Transverse colon (tissue), 4 donors: ENCODE results near the gene LRRFIP2. TPM values are rescaled to one million over a fixed set of nuclear protein-coding genes. Genes with fewer than 3 reads are reported as not detected.

ENCODE experiments used
- DNase-seq: peaks from one replicate; pipeline ENCODE4 v3.0.0-alpha.2; 2019
- H3K27ac ChIP-seq, 4 donors: fragments of 200-600 bp; sonication (generic); 2 replicates each; pipeline ENCODE4 v1.5.1; 2016 to 2018; ENCODE audit warnings: inconsistent platforms in 4 of 4
- H3K27me3 ChIP-seq: fragments of 200-600 bp; sonication (generic); 2 replicates; pipeline ENCODE4 v1.5.1; 2017; ENCODE audit warnings: inconsistent platforms
- H3K36me3 ChIP-seq, 4 donors: fragments of 200-600 bp; sonication (generic); 2 replicates each; pipeline ENCODE4 v1.5.1; 2017 to 2019; ENCODE audit warnings: inconsistent platforms in 4 of 4
- H3K4me1 ChIP-seq, 4 donors: fragments of 200-600 bp; sonication (generic); 2 replicates each; pipeline ENCODE4 v1.5.1; 2017 to 2020; ENCODE audit warnings: inconsistent platforms in 4 of 4
- H3K4me3 ChIP-seq, 4 donors: fragments of 200-600 bp; sonication (generic); 1 replicate in 1 of 4; 2 replicates in 3 of 4; pipeline versions ENCODE4 v1.5.1 to v1.6.1; 2017 to 2019; ENCODE audit warnings: inconsistent platforms in 4 of 4
- H3K9me3 ChIP-seq, 2 donors: fragments of 200-600 bp; sonication (generic); 2 replicates each; pipeline ENCODE4 v1.5.1; 2017 to 2019; ENCODE audit warnings: inconsistent platforms in 2 of 2
- EP300 ChIP-seq: sonication (generic); formaldehyde crosslinking; IDR thresholded peaks from one replicate; pipeline ENCODE4 v1.6.1; 2017; ENCODE audit warnings: antibody characterized with exemption, low read depth
- POLR2A ChIP-seq: fragments of 450-650 bp; IDR thresholded peaks from one replicate; pipeline ENCODE4 v1.6.1; 2016; ENCODE audit warnings: antibody characterized with exemption, mild to moderate bottlenecking, moderate library complexity
- POLR2AphosphoS5 ChIP-seq, 3 donors: sonication (generic); formaldehyde crosslinking; IDR thresholded peaks; one replicate each; pipeline ENCODE4 v1.6.1; 2016; ENCODE audit warnings: antibody characterized with exemption in 3 of 3
- WGBS, 2 donors: methylation state at CpG; one replicate each; pipeline ENCODE4 v1.1.5; 2018; ENCODE audit warnings: low coverage in 1 of 2; 5-methylcytosine and 5-hydroxymethylcytosine counted together
- in situ Hi-C, 4 donors: fragments of 200-750 bp; cut with MboI; loops; one replicate each; pipeline versions ENCODE4 v1.15.0 to v1.15.1; 2017; ENCODE audit warnings: low sequenced_read_pairs in 3 of 4, low pct_ligation_motif_present in 1 of 4, low pct_unique_long_range_greater_than_20kb in 1 of 4
- intact Hi-C: fragments of 100-400 bp; cut with DNase I; formaldehyde crosslinking; loops from one replicate; pipeline ENCODE4 v1.15.1; 2023; ENCODE audit warnings: low total_unique reads
- total RNA-seq, 4 donors: library from RNA; depleted of rRNA; stranded (reverse); fragments of >200 nt; gene quantifications; one replicate each; pipeline ENCODE4 v1.1.0, GENCODE V29; 2016
- TF ChIP-seq, protein P1 (sequence below), 5 experiments: fragments of 200-600 bp in 3 of 5; fragments of 450-650 bp in 2 of 5; sonication (generic) in 3 of 5; IDR thresholded peaks; 1 replicate in 2 of 5; 2 replicates in 3 of 5; pipeline ENCODE4 v1.5.1; 2016 to 2017; ENCODE audit warnings: antibody characterized with exemption in 5 of 5, inconsistent platforms in 3 of 5, mild to moderate bottlenecking in 2 of 5, moderate library complexity in 1 of 5

Gene LRRFIP2
- total RNA-seq, 4 donors from 2014 or later: 136 to 198 (median 167) TPM

DNA sequence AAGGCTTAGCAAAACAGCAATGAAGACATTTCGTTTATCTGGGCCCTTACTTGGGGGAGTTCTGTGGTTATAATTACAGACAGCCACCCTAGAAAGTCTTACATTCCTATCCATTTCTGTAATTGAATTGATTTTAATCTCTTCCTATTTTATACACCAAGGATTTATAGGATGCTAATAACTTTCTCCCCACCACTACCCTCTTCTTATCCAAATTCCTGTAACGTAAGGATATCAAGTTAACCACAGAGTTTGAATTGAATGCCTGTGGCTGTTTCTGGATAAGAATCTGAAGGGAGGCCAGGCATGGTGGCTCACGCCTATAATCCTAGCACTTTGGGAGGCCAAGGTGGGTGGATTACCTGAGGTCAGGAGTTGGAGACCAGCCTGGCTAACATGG, 102.5 kb downstream of the LRRFIP2 start:
- DNase-seq: no peak
- no peaks in the 10 kb centered on the region for H3K9me3 ChIP-seq
- H3K36me3 ChIP-seq: peaks cover 0 to 48% (median 0%) of the 10 kb centered on the region in 4 donors
- intact Hi-C loops (no loop called here), in situ Hi-C loops (no loop called here)
- no peak overlapping the region for H3K4me3 ChIP-seq
- H3K27me3 ChIP-seq: no peaks in the 10 kb centered on the region
- TF ChIP-seq POLR2A (no peak), POLR2AphosphoS5 (IDR thresholded peaks at IDR 0.05) (no peak), EP300 (no peak)
- TF ChIP-seq, protein P1, sequence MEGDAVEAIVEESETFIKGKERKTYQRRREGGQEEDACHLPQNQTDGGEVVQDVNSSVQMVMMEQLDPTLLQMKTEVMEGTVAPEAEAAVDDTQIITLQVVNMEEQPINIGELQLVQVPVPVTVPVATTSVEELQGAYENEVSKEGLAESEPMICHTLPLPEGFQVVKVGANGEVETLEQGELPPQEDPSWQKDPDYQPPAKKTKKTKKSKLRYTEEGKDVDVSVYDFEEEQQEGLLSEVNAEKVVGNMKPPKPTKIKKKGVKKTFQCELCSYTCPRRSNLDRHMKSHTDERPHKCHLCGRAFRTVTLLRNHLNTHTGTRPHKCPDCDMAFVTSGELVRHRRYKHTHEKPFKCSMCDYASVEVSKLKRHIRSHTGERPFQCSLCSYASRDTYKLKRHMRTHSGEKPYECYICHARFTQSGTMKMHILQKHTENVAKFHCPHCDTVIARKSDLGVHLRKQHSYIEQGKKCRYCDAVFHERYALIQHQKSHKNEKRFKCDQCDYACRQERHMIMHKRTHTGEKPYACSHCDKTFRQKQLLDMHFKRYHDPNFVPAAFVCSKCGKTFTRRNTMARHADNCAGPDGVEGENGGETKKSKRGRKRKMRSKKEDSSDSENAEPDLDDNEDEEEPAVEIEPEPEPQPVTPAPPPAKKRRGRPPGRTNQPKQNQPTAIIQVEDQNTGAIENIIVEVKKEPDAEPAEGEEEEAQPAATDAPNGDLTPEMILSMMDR (IDR thresholded peaks at IDR 0.05): no peak
- 57 to 98% methylated on average over 1 to 3 of the region's 3 CpGs for WGBS, 2 donors
- peaks cover 0 to 14% (median 3%) of the 10 kb centered on the region in 4 donors for H3K4me1 ChIP-seq
- no peak overlapping the region for H3K27ac ChIP-seq

DNA sequence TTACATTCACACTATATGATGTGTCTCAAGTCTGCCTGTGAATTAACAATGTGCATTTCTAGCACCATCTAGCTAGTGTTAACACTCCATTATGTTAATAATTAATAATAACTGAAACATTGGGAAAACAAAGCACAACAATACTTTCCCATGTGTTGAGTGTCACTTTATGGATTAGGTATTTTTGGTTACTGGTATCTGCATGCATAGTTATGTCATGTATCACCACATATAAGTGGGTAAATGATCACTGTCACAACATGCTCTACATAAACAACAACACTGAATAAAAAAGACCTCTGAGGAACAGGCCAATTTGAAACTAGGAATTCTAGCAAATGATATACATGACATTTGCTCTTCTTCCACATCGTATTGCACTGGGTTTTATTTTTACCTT, 106.4 kb downstream of the LRRFIP2 start:
- DNase-seq: no peak
- TF ChIP-seq POLR2AphosphoS5 (IDR thresholded peaks at IDR 0.05) (no peak), EP300 (no peak), POLR2A (no peak)
- TF ChIP-seq, protein P1 (IDR thresholded peaks at IDR 0.05): no peak
- Histone ChIP-seq H3K4me1 (peaks cover 0 to 5% (median 3%) of the 10 kb centered on the region in 4 donors), H3K27me3 (no peaks in the 10 kb centered on the region), H3K36me3 (peaks cover 0 to 43% (median 6%) of the 10 kb centered on the region in 4 donors), H3K4me3 (no peak overlapping the region), H3K27ac (no peak overlapping the region), H3K9me3 (no peaks in the 10 kb centered on the region)
- in situ Hi-C loops: no loop called here
- intact Hi-C loops: no loop called here
- WGBS, 2 donors: 95 to 100% methylated on average over 1 of the region's 1 CpG

DNA sequence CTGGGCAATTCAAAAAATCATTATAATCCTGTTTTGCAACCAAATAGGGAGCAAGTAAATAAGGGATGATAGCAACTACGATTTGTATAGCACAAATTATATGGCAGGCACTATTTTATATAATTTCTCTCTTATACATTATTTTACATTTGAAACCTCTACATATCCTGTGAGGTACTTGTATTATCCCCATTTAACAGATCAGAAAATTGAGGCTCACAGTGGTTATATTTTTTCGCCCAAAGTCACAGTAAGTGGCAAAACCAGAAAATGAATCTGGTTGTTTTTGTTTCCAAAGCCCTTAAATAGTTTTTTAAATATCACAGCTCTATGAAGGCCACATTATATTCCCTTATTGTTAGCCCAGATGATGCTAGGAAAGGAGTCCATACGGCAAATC, 106.8 kb downstream of the LRRFIP2 start:
- in situ Hi-C loops: no loop called here

DNA sequence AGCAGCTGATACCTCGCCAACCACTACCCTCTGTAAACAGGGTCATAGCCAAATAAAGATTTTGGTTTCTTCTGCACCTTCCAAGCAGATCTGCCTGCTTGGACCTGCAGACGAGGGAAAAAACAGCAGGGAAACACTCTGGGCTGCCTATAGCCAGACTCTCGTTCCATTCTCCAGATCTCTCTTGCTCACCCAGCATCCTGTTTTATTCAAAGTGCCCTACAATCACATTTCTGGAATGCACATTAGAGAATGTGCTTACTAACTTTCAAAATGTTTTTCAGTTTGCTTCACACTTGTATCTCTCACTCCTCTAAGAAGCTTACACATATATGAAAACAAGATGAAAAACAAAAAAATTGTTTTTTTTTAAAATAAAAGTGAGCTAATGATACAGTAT, 109.6 kb downstream of the LRRFIP2 start:
- H3K36me3 ChIP-seq: peaks cover 0 to 46% (median 13%) of the 10 kb centered on the region in 4 donors
- WGBS, 2 donors: 94 to 95% methylated on average over 2 to 3 of the region's 3 CpGs
- no peak overlapping the region for H3K4me3 ChIP-seq
- H3K4me1 ChIP-seq: no peaks in the 10 kb centered on the region
- TF ChIP-seq POLR2AphosphoS5 (IDR thresholded peaks at IDR 0.05): no peak
- no peak for TF ChIP-seq EP300
- TF ChIP-seq, protein P1 (IDR thresholded peaks at IDR 0.05): no peak
- no peak for TF ChIP-seq POLR2A
- intact Hi-C loops (no loop called here), in situ Hi-C loops (no loop called here)
- no peaks in the 10 kb centered on the region for H3K27me3 ChIP-seq
- no peak for DNase-seq
- no peaks in the 10 kb centered on the region for H3K9me3 ChIP-seq
- no peak overlapping the region for H3K27ac ChIP-seq

More for the DNA sequence above, 106.8 kb downstream of the LRRFIP2 start:
- H3K4me1 ChIP-seq: peaks cover 0 to under 1% (median under 1%) of the 10 kb centered on the region in 4 donors
- H3K27me3 ChIP-seq: no peaks in the 10 kb centered on the region
- H3K27ac ChIP-seq: no peak overlapping the region
- intact Hi-C loops: no loop called here
- peaks cover 0 to 47% (median 8%) of the 10 kb centered on the region in 4 donors for H3K36me3 ChIP-seq
- DNase-seq: no peak
- no peaks in the 10 kb centered on the region for H3K9me3 ChIP-seq
- H3K4me3 ChIP-seq: no peak overlapping the region
- no peak for TF ChIP-seq EP300
- 93 to 97% methylated on average over 3 of the region's 3 CpGs for WGBS, 2 donors

DNA sequence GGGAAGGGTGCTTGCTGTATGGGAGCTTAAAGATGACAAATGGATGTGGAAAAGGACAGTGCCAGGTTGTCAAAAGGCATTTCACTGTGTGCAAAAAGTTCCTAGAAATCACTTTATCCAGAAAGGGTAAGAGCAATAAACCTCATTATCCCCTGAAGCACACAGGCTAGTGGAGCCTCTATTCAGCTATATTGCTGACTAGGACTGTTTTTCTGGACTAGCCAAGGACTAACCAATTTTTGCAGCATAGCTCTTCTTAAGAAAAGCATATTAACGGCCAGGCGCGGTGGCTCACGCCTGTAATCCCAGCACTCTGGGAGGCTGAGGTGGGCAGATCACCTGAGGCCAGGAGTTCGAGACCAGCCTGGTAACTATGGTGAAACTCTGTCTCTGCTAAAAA, 116.3 kb downstream of the LRRFIP2 start:
- no peak for DNase-seq
- Histone ChIP-seq H3K4me3 (no peak overlapping the region), H3K9me3 (no peaks in the 10 kb centered on the region), H3K27me3 (no peaks in the 10 kb centered on the region), H3K36me3 (peaks cover 0 to 51% (median 18%) of the 10 kb centered on the region in 4 donors), H3K4me1 (peaks cover 18 to 28% (median 23%) of the 10 kb centered on the region in 4 donors), H3K27ac (no peak overlapping the region)
- WGBS, 2 donors: 90 to 97% methylated on average over 2 to 5 of the region's 5 CpGs
- in situ Hi-C loops (no loop called here), intact Hi-C loops (no loop called here)
- no peak for TF ChIP-seq POLR2AphosphoS5 (IDR thresholded peaks at IDR 0.05)
- TF ChIP-seq, protein P1 (IDR thresholded peaks at IDR 0.05): no peak
